ENCODE data around the gene VAMP7. TPM values are rescaled to one million over a fixed set of nuclear protein-coding genes. Genes with fewer than 3 reads are reported as not detected.

VAMP7 gene
- polyA plus RNA-seq, 4 donors = 26.8 to 37.3 (median 32.4) TPM

- H3K4me1 ChIP-seq (ENCODE audit: control insufficient read depth in 3 of 3, insufficient read depth in 2 of 3, low read depth in 1 of 3, low read length in 2 of 3) = no peaks in the 10 kb centered on the region
- no peak overlapping the region for H3K4me3 ChIP-seq (ENCODE audit: low read depth in 1 of 3, low read length in 3 of 3)
- peaks cover 0 to 16% (median 0%) of the 10 kb centered on the region in 3 donors for H3K27me3 ChIP-seq (ENCODE audit: control insufficient read depth in 3 of 3, insufficient read depth in 3 of 3, low read length in 3 of 3)
- no peak overlapping the region for H3K27ac ChIP-seq (ENCODE audit: low read depth in 1 of 3, low read length in 2 of 3)
- DNase-seq = no peak
- peak; percentile 75 for FAIRE-seq
- peaks cover 0 to 4% of the 10 kb centered on the region in 2 donors for H3K9me3 ChIP-seq (ENCODE audit: control insufficient read depth in 2 of 2, insufficient read depth in 1 of 2, low read depth in 1 of 2, low read length in 1 of 2)
- H3K36me3 ChIP-seq (ENCODE audit: control insufficient read depth in 3 of 3, insufficient read depth in 2 of 3, low read depth in 1 of 3, low read length in 3 of 3) = no peaks in the 10 kb centered on the region
These were observed 9.2 kb upstream of the VAMP7 start for GRCh38 chrX:155871934-155872333.

- 62 to 72% (median 65%) methylated on average over 5 of the region's 5 CpGs for WGBS, 3 donors
- H3K36me3 ChIP-seq (ENCODE audit: control insufficient read depth in 3 of 3, insufficient read depth in 2 of 3, low read depth in 1 of 3, low read length in 3 of 3) = no peaks in the 10 kb centered on the region
- FAIRE-seq = no peak
- no peak for DNase-seq
- H3K4me1 ChIP-seq (ENCODE audit: control insufficient read depth in 3 of 3, insufficient read depth in 2 of 3, low read depth in 1 of 3, low read length in 2 of 3) = no peaks in the 10 kb centered on the region
- no peak overlapping the region for H3K4me3 ChIP-seq (ENCODE audit: low read depth in 1 of 3, low read length in 3 of 3)
- H3K9me3 ChIP-seq (ENCODE audit: control insufficient read depth in 2 of 2, insufficient read depth in 1 of 2, low read depth in 1 of 2, low read length in 1 of 2) = no peaks in the 10 kb centered on the region
- H3K27ac ChIP-seq (ENCODE audit: low read depth in 1 of 3, low read length in 2 of 3) = no peak overlapping the region
- H3K27me3 ChIP-seq (ENCODE audit: control insufficient read depth in 3 of 3, insufficient read depth in 3 of 3, low read length in 3 of 3) = peaks cover 0 to 16% (median 0%) of the 10 kb centered on the region in 3 donors
These were observed 8.0 kb upstream of the VAMP7 start for GRCh38 chrX:155873188-155873587.

GRCh38 chrX:155874571-155875244, 6.4 kb upstream of the VAMP7 start:
- no peaks in the 10 kb centered on the region for H3K36me3 ChIP-seq (ENCODE audit: control insufficient read depth in 3 of 3, insufficient read depth in 2 of 3, low read depth in 1 of 3, low read length in 3 of 3)
- FAIRE-seq (no peak), DNase-seq (peak in 1 of 2 donors; percentile 3)
- H3K4me3 ChIP-seq (ENCODE audit: low read depth in 1 of 3, low read length in 3 of 3) = no peak overlapping the region
- H3K4me1 ChIP-seq (ENCODE audit: control insufficient read depth in 3 of 3, insufficient read depth in 2 of 3, low read depth in 1 of 3, low read length in 2 of 3) = no peaks in the 10 kb centered on the region
- 45 to 50% (median 48%) methylated on average over 31 of the region's 31 CpGs for WGBS, 3 donors
- no peaks in the 10 kb centered on the region for H3K9me3 ChIP-seq (ENCODE audit: control insufficient read depth in 2 of 2, insufficient read depth in 1 of 2, low read depth in 1 of 2, low read length in 1 of 2)
- peaks cover 0 to 16% (median 0%) of the 10 kb centered on the region in 3 donors for H3K27me3 ChIP-seq (ENCODE audit: control insufficient read depth in 3 of 3, insufficient read depth in 3 of 3, low read length in 3 of 3)
- H3K27ac ChIP-seq (ENCODE audit: low read depth in 1 of 3, low read length in 2 of 3) = no peak overlapping the region

- Histone ChIP-seq H3K9me3 (ENCODE audit: control insufficient read depth in 2 of 2, insufficient read depth in 1 of 2, low read depth in 1 of 2, low read length in 1 of 2) (no peaks in the 10 kb centered on the region), H3K36me3 (ENCODE audit: control insufficient read depth in 3 of 3, insufficient read depth in 2 of 3, low read depth in 1 of 3, low read length in 3 of 3) (no peaks in the 10 kb centered on the region), H3K27me3 (ENCODE audit: control insufficient read depth in 3 of 3, insufficient read depth in 3 of 3, low read length in 3 of 3) (peaks cover 0 to 16% (median 0%) of the 10 kb centered on the region in 3 donors), H3K4me1 (ENCODE audit: control insufficient read depth in 3 of 3, insufficient read depth in 2 of 3, low read depth in 1 of 3, low read length in 2 of 3) (no peaks in the 10 kb centered on the region), H3K4me3 (ENCODE audit: low read depth in 1 of 3, low read length in 3 of 3) (no peak overlapping the region), H3K27ac (ENCODE audit: low read depth in 1 of 3, low read length in 2 of 3) (no peak overlapping the region)
- WGBS, 3 donors = 50 to 57% (median 52%) methylated on average over 3 of the region's 3 CpGs
- FAIRE-seq (no peak), DNase-seq (no peak)
These were observed 4.4 kb upstream of the VAMP7 start for GRCh38 chrX:155876704-155877103.

GRCh38 chrX:155877288-155877687, 3.9 kb upstream of the VAMP7 start:
- Histone ChIP-seq H3K4me3 (ENCODE audit: low read depth in 1 of 3, low read length in 3 of 3) (no peak overlapping the region), H3K4me1 (ENCODE audit: control insufficient read depth in 3 of 3, insufficient read depth in 2 of 3, low read depth in 1 of 3, low read length in 2 of 3) (no peaks in the 10 kb centered on the region), H3K27me3 (ENCODE audit: control insufficient read depth in 3 of 3, insufficient read depth in 3 of 3, low read length in 3 of 3) (peaks cover 0 to 16% (median 0%) of the 10 kb centered on the region in 3 donors), H3K27ac (ENCODE audit: low read depth in 1 of 3, low read length in 2 of 3) (no peak overlapping the region), H3K9me3 (ENCODE audit: control insufficient read depth in 2 of 2, insufficient read depth in 1 of 2, low read depth in 1 of 2, low read length in 1 of 2) (no peaks in the 10 kb centered on the region), H3K36me3 (ENCODE audit: control insufficient read depth in 3 of 3, insufficient read depth in 2 of 3, low read depth in 1 of 3, low read length in 3 of 3) (no peaks in the 10 kb centered on the region)
- DNase-seq (no peak), FAIRE-seq (no peak)
- 15 to 30% (median 18%) methylated on average over 1 of the region's 1 CpG for WGBS, 3 donors

- Histone ChIP-seq H3K36me3 (ENCODE audit: control insufficient read depth in 3 of 3, insufficient read depth in 2 of 3, low read depth in 1 of 3, low read length in 3 of 3) (no peaks in the 10 kb centered on the region), H3K9me3 (ENCODE audit: control insufficient read depth in 2 of 2, insufficient read depth in 1 of 2, low read depth in 1 of 2, low read length in 1 of 2) (no peaks in the 10 kb centered on the region), H3K27ac (ENCODE audit: low read depth in 1 of 3, low read length in 2 of 3) (no peak overlapping the region), H3K27me3 (ENCODE audit: control insufficient read depth in 3 of 3, insufficient read depth in 3 of 3, low read length in 3 of 3) (peaks cover 0 to 3% (median 0%) of the 10 kb centered on the region in 3 donors), H3K4me3 (ENCODE audit: low read depth in 1 of 3, low read length in 3 of 3) (peak overlapping the region; percentile 40 to 80 (median 77)), H3K4me1 (ENCODE audit: control insufficient read depth in 3 of 3, insufficient read depth in 2 of 3, low read depth in 1 of 3, low read length in 2 of 3) (no peaks in the 10 kb centered on the region)
- WGBS, 3 donors = 34 to 42% (median 35%) methylated on average over 13 of the region's 13 CpGs
- DNase-seq (peak; percentile 3 to 24), FAIRE-seq (no peak)
These were observed 473 bp upstream of the VAMP7 start for GRCh38 chrX:155880586-155881157.

- Histone ChIP-seq H3K27ac (ENCODE audit: low read depth in 1 of 3, low read length in 2 of 3) (no peak overlapping the region), H3K36me3 (ENCODE audit: control insufficient read depth in 3 of 3, insufficient read depth in 2 of 3, low read depth in 1 of 3, low read length in 3 of 3) (peaks cover 0 to 2% (median 0%) of the 10 kb centered on the region in 3 donors), H3K4me3 (ENCODE audit: low read depth in 1 of 3, low read length in 3 of 3) (no peak overlapping the region), H3K27me3 (ENCODE audit: control insufficient read depth in 3 of 3, insufficient read depth in 3 of 3, low read length in 3 of 3) (no peaks in the 10 kb centered on the region), H3K9me3 (ENCODE audit: control insufficient read depth in 2 of 2, insufficient read depth in 1 of 2, low read depth in 1 of 2, low read length in 1 of 2) (no peaks in the 10 kb centered on the region), H3K4me1 (ENCODE audit: control insufficient read depth in 3 of 3, insufficient read depth in 2 of 3, low read depth in 1 of 3, low read length in 2 of 3) (no peaks in the 10 kb centered on the region)
- FAIRE-seq (no peak), DNase-seq (no peak)
- 78 to 85% (median 83%) methylated on average over 2 of the region's 2 CpGs for WGBS, 3 donors
These were observed 5.3 kb downstream of the VAMP7 start for GRCh38 chrX:155886409-155886808.

- FAIRE-seq = no peak
- H3K27ac ChIP-seq (ENCODE audit: low read depth in 1 of 3, low read length in 2 of 3) = no peak overlapping the region
- no peak overlapping the region for H3K4me3 ChIP-seq (ENCODE audit: low read depth in 1 of 3, low read length in 3 of 3)
- H3K9me3 ChIP-seq (ENCODE audit: control insufficient read depth in 2 of 2, insufficient read depth in 1 of 2, low read depth in 1 of 2, low read length in 1 of 2) = no peaks in the 10 kb centered on the region
- H3K27me3 ChIP-seq (ENCODE audit: control insufficient read depth in 3 of 3, insufficient read depth in 3 of 3, low read length in 3 of 3) = no peaks in the 10 kb centered on the region
- WGBS, 3 donors = 56 to 67% (median 62%) methylated on average over 3 of the region's 3 CpGs
- no peaks in the 10 kb centered on the region for H3K4me1 ChIP-seq (ENCODE audit: control insufficient read depth in 3 of 3, insufficient read depth in 2 of 3, low read depth in 1 of 3, low read length in 2 of 3)
- DNase-seq = no peak
- H3K36me3 ChIP-seq (ENCODE audit: control insufficient read depth in 3 of 3, insufficient read depth in 2 of 3, low read depth in 1 of 3, low read length in 3 of 3) = peaks cover 0 to 2% (median 0%) of the 10 kb centered on the region in 3 donors
These were observed 7.0 kb downstream of the VAMP7 start for GRCh38 chrX:155888139-155888538.

All from small intestine (tissue), 7 donors.